ENCODE measurements around the gene SYPL1.

- TF ChIP-seq CTCF (IDR thresholded peaks at IDR 0.05; ENCODE audit: poor library complexity, severe bottlenecking) (no peak), EP300 (conservative IDR thresholded peaks at IDR 0.05; ENCODE audit: poor library complexity, severe bottlenecking) (no peak), EZH2 (IDR thresholded peaks at IDR 0.05; ENCODE audit: borderline replicate concordance, insufficient read depth, low read length, poor library complexity, severe bottlenecking) (no peak), POLR2AphosphoS5 (IDR thresholded peaks at IDR 0.05) (no peak), SMC3 (conservative IDR thresholded peaks at IDR 0.05; ENCODE audit: poor library complexity) (no peak), TAF1 (IDR thresholded peaks at IDR 0.05; ENCODE audit: low read depth) (no peak), MXI1 (conservative IDR thresholded peaks at IDR 0.05; ENCODE audit: poor library complexity, severe bottlenecking) (no peak), RAD21 (conservative IDR thresholded peaks at IDR 0.05) (no peak)
- TF ChIP-seq, protein P1, sequence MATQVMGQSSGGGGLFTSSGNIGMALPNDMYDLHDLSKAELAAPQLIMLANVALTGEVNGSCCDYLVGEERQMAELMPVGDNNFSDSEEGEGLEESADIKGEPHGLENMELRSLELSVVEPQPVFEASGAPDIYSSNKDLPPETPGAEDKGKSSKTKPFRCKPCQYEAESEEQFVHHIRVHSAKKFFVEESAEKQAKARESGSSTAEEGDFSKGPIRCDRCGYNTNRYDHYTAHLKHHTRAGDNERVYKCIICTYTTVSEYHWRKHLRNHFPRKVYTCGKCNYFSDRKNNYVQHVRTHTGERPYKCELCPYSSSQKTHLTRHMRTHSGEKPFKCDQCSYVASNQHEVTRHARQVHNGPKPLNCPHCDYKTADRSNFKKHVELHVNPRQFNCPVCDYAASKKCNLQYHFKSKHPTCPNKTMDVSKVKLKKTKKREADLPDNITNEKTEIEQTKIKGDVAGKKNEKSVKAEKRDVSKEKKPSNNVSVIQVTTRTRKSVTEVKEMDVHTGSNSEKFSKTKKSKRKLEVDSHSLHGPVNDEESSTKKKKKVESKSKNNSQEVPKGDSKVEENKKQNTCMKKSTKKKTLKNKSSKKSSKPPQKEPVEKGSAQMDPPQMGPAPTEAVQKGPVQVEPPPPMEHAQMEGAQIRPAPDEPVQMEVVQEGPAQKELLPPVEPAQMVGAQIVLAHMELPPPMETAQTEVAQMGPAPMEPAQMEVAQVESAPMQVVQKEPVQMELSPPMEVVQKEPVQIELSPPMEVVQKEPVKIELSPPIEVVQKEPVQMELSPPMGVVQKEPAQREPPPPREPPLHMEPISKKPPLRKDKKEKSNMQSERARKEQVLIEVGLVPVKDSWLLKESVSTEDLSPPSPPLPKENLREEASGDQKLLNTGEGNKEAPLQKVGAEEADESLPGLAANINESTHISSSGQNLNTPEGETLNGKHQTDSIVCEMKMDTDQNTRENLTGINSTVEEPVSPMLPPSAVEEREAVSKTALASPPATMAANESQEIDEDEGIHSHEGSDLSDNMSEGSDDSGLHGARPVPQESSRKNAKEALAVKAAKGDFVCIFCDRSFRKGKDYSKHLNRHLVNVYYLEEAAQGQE (IDR thresholded peaks at IDR 0.05; ENCODE audit: borderline replicate concordance), result no peak
Observed at GRCh38 chr7:106116161-106116704, 4.1 kb upstream of the SYPL1 start.
